AG09309 (cell line): Measurements from ENCODE around the gene STK32C.

ENCODE experiments used
- DNase-seq: peaks from one replicate; pipeline ENCODE4 v3.0.0-alpha.2; 2010; ENCODE audit warnings: low read depth
- H3K4me3 ChIP-seq: 2 replicates; pipeline ENCODE4 v1.5.1; 2011; ENCODE audit warnings: mild to moderate bottlenecking, low read depth, low read length, moderate library complexity; ENCODE audit not compliant: control insufficient read depth
- CTCF ChIP-seq: IDR thresholded peaks from 2 replicates; pipeline ENCODE4 v1.5.1; 2011; ENCODE audit warnings: mild to moderate bottlenecking, low read depth, low read length, inconsistent platforms; ENCODE audit not compliant: insufficient read depth, control insufficient read depth; ENCODE audit errors: missing control alignments

The STK32C gene

GRCh38 chr10:132238371-132239125 is 69.2 kb downstream of the STK32C start:
- no peak for TF ChIP-seq CTCF

GRCh38 chr10:132237871-132238270 is 69.9 kb downstream of the STK32C start:
- no peak overlapping the region for H3K4me3 ChIP-seq
- TF ChIP-seq CTCF = no peak
- DNase-seq = no peak

More at GRCh38 chr10:132238371-132239125, 69.2 kb downstream of the STK32C start:
- no peak overlapping the region for H3K4me3 ChIP-seq
- no peak for DNase-seq

- TF ChIP-seq CTCF = no peak
- DNase-seq = no peak
- no peak overlapping the region for H3K4me3 ChIP-seq
Measured at GRCh38 chr10:132237396-132237795, 70.4 kb downstream of the STK32C start.

GRCh38 chr10:132236881-132237280 is 70.9 kb downstream of the STK32C start:
- no peak for DNase-seq
- no peak overlapping the region for H3K4me3 ChIP-seq
- no peak for TF ChIP-seq CTCF

GRCh38 chr10:132236161-132236560 is 71.6 kb downstream of the STK32C start:
- no peak for DNase-seq
- no peak for TF ChIP-seq CTCF
- H3K4me3 ChIP-seq = no peak overlapping the region

- H3K4me3 ChIP-seq = no peak overlapping the region
- TF ChIP-seq CTCF = no peak
- no peak for DNase-seq
Measured at GRCh38 chr10:132234860-132235259, 72.9 kb downstream of the STK32C start.
